GM19468 (cell line): Measurements from ENCODE around the gene PLIN5.
"Not testable (repeated sequence)": the region's sequence is repeated elsewhere in the genome, so short reads cannot be mapped to it uniquely, and the experiment has no call there.

Source experiments
- ATAC-seq: cut with Tn5 transposase; IDR thresholded peaks from one replicate; pipeline ENCODE4 v1.9.1; 2021; ENCODE audit warnings: mild to moderate bottlenecking, moderate library complexity, moderate number of reproducible peaks; ENCODE audit not compliant: unreplicated experiment; ENCODE audit errors: extremely low read depth

The PLIN5 gene

GRCh38 chr19:4547303-4548237 lies 12.5 kb upstream of the PLIN5 start:
- ATAC-seq, result no peak

- no peak for ATAC-seq
Measured at GRCh38 chr19:4543842-4544647, 9.0 kb upstream of the PLIN5 start.

DNA sequence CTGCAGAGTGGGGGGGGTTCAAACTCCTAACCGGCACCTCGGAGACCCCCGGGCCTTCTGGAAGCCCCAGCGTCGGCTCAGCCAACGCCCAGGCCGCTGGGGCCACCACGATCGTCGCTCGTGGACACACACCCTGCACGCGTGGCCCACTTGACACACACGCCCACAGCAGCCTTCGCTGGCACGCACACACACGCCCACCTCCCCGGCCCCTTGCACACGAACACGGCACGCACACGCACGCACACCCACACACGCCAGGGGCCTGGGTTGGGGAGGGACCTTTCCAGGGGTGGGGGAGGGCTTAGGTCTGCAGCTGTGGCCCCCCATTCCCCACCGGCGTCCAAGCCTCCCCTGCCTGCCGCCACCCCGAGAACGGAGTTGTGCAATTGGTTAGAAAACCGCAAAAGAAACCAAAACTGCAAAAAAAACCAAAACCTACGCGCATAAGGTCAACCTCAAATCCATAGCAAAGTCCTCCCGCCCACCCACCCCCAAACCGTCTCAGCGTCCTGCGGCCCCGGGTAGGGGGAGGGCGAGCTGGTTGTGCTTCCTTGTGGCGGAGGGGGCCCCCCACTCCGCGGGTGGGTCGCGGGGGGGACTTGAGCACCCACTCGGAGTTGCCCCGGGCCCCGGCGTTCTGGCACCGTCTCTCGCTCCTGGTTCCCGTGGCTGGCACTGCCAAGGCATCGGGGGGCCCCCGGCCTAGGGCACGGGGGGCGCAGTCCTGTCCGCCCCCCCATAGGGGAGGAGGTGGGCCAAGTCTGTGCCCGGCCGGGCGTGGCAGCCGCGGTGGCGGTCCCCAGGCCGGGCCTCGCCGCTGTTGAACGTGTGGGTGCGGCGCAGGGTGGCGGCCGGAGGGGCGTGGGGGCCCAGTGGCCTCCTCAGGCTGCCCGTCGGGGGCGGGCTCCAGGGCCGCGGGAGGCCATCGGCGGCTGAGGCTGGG lies 8.1 kb upstream of the PLIN5 start:
- no peak for ATAC-seq

GRCh38 chr19:4541806-4542145 lies 6.8 kb upstream of the PLIN5 start:
- ATAC-seq, result not testable (repeated sequence)

DNA sequence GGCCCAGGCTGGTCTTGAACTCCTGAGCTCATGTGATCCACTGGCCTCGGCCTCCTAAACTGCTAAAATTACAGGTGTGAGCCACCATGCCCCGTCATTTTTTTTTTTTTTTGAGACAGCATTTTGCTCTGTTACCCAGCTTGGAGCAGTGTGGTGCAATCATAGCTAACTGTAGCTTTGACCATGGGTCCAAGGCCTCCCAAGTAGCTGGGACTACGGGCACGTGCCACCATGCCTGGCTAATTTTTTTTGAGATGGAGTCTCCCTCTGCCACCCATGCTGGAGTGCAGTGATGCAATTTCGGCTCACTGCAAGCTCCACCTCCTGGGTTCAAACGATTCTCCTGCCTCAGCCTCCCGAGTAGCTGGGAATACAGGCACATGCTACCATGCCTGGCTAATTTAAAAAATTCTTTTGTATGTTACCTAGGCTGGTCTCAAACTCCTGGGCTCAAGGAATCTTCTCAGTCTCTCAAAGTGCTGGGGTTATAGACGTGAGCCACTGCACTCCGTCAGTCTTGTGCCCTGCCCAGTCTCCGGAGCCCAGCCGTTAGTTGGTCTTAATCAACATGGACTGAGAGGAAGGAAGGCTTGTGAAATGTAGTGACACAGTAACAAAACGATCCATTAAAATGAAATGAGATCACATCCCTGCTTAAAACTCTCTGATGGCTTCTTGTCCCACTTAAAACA lies 6.2 kb upstream of the PLIN5 start:
- no peak for ATAC-seq

- no peak for ATAC-seq
Measured at GRCh38 chr19:4539693-4540581, 4.9 kb upstream of the PLIN5 start, which contains the start of gene LRG1. Gene LRG1 (minus strand): TSS chr19:4540036. CDS start chr19:4540013, 23 bp downstream.

DNA sequence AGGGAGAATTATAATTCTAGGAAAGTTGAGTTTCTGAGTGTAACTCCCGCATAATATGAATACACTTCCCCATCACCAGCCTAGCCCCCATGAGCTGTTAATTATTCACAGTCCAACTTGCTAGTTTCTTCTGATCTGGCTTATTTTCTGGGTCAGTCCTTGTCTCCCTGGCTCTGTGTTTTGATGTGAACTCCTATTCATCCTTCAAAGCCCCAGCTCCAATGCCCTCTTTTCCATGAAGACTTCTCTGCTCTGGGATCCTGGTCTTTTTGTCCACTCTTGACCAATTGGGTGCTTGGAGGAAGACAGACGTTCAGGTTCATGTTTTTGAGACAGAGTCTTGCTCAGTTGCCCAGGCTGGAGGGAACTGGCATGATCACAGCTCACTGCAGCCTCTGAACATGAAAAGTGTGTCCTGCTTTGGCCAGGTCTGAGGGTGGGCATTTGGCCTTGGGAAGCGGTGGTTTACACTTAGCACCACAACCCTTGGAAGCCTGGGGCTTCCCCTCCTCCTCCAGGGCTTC lies 4.2 kb upstream of the PLIN5 start:
- ATAC-seq, result no peak

- ATAC-seq, result no peak
Measured at GRCh38 chr19:4538601-4538954, 3.6 kb upstream of the PLIN5 start.

- ATAC-seq, result no peak
Measured at GRCh38 chr19:4537953-4538600, 3.1 kb upstream of the PLIN5 start.

DNA sequence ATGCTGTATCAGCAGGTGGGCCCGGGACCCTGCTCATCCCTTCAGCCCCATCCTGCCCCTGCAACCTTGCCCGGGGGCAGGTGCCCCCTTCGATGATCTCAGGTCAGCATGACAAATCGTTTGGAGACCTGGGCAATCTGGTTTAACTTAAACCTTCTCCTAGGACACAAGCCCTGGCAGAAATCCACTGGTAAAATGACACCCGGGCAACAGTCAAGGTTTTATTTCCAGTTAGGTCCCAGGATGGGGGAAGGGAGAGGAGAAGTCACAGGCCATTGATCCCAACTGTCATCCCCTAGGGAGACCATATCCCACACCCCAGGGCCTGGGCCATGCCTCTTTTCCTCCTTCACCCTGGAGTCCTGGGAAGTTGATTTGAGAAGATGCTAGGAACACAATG lies 1.8 kb upstream of the PLIN5 start:
- ATAC-seq, result no peak

DNA sequence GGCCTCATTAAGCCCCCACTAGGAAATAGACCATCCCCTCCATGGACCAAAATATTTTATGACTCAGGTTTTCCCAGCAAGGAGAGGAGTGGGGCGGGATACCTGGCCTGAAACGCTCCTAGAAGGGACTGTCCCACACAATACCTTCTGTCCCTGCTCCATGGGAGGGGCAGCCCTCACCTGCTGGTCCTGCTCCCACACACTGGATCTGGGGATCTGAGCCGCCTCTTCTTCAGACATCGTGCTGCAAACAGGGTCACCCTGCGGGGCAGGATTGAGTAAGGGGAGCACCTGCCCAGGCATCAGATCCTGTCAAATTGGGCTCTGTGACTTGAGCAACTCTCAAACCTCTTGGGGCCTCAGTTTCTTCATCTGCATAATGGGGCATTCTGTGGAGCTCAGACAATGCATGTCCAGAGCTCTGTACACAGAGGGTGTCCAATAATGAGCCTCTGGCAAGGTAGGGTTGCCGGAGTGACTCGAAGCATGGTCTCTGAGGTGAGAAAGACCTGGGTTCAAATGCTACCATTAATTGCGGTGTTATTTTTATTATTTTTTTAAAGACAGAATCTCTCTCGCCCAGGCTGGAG lies 1.1 kb downstream of the PLIN5 start:
- no peak for ATAC-seq

GRCh38 chr19:4533334-4533733 lies 1.7 kb downstream of the PLIN5 start:
- ATAC-seq, result no peak

DNA sequence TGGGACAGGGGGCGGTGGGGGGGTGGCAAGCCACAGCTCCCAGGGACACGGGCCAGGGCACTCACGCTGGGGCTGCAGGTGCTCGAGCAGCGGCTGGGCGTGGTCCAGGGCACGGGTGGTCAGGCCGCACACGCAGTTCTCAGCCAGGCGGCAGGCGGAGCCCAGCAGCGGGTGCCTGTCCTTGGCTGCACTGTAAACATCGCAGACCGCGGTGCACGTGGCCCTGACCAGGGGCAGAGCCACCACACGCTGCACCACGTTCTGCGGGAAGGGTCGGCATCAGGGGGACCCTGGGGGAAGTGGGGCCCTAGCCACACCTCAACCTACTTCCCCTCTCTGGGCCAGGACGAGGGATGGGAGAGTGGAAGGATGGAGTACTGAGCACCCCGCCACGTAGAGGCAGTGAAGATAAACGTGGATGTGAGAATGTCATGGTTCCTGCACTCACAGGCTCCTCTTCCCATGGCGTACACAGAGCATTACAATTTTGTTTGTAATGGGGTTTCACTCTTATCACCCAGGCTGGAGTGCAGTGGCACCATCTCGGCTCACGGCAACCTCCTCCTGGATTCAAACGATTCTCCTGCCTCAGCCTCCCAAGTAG lies 3.4 kb downstream of the PLIN5 start:
- no peak for ATAC-seq

- ATAC-seq, result no peak
Measured at GRCh38 chr19:4529924-4530522, 5.0 kb downstream of the PLIN5 start.

- no peak for ATAC-seq
Measured at GRCh38 chr19:4528843-4529242, 6.2 kb downstream of the PLIN5 start.

DNA sequence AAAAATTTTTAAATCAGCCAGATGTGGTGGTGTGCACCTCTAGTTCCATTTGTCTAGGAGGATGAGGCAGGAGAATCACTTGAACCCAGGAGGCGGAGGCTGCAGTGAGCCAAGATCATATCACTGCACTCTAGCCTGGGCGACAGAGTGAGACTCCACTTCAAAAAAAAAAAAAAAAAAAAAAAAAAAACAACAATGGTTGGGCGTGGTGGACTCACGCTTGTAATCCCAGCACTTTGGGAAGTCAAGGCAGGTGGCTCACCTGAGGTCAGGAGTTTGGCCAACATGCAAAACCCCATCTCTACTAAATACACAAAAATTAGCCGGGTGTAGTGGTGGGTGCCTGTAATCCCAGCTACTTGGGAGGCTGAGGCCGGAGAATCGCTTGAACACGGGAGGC lies 7.6 kb downstream of the PLIN5 start:
- not testable (repeated sequence) for ATAC-seq

DNA sequence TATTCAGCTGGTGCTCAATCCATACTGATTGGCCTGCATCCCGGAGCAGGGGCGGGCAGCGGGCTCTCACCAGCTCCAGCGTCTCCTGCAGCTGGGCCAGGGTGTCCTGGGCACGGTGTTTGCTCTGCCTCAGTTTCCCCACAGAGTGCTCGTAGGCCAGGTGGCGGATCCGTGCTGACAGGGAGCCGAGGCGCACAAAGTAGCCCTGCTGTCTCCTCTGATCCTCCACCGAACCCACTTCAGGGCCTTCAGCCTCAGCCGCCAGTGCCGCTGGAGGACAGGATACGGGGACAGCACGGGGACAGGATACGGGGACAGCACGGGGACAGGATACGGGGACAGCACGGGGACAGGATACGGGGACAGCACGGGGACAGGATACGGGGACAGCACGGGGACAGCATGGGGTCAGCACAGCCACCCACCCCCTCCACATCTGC lies 9.4 kb downstream of the PLIN5 start:
- ATAC-seq, result no peak
